ENCODE results near the gene CHRND.

Gene CHRND

GRCh38 chr2:232483923-232484627 lies 41.9 kb upstream of the CHRND start:
- Histone ChIP-seq H3K9me3 (ENCODE audit: control insufficient read depth, low read depth, low read length) (no peaks in the 10 kb centered on the region), H3K27ac (ENCODE audit: low read length) (no peak overlapping the region), H3K9ac (ENCODE audit: low read length) (no peak overlapping the region), H3K4me3 (ENCODE audit: low read length) (no peak overlapping the region), H3K27me3 (ENCODE audit: control insufficient read depth, insufficient read depth, low read length) (peaks cover 58% of the 10 kb centered on the region), H3K4me1 (ENCODE audit: control insufficient read depth, low read depth, low read length) (no peaks in the 10 kb centered on the region), H3K36me3 (ENCODE audit: control insufficient read depth, low read depth, low read length) (no peaks in the 10 kb centered on the region)

- H3K9ac ChIP-seq (ENCODE audit: low read length) = no peak overlapping the region
- no peaks in the 10 kb centered on the region for H3K9me3 ChIP-seq (ENCODE audit: control insufficient read depth, low read depth, low read length)
- H3K27ac ChIP-seq (ENCODE audit: low read length) = no peak overlapping the region
- H3K4me1 ChIP-seq (ENCODE audit: control insufficient read depth, low read depth, low read length) = peaks cover 7% of the 10 kb centered on the region
- H3K36me3 ChIP-seq (ENCODE audit: control insufficient read depth, low read depth, low read length) = no peaks in the 10 kb centered on the region
- peaks cover 66% of the 10 kb centered on the region for H3K27me3 ChIP-seq (ENCODE audit: control insufficient read depth, insufficient read depth, low read length)
- no peak overlapping the region for H3K4me3 ChIP-seq (ENCODE audit: low read length)
These were observed 41.2 kb upstream of the CHRND start for GRCh38 chr2:232484628-232485347.

- no peak overlapping the region for H3K27ac ChIP-seq (ENCODE audit: low read length)
- H3K4me3 ChIP-seq (ENCODE audit: low read length) = peak overlapping the region; percentile 42
- H3K9ac ChIP-seq (ENCODE audit: low read length) = no peak overlapping the region
- H3K36me3 ChIP-seq (ENCODE audit: control insufficient read depth, low read depth, low read length) = no peaks in the 10 kb centered on the region
- H3K27me3 ChIP-seq (ENCODE audit: control insufficient read depth, insufficient read depth, low read length) = peaks cover 71% of the 10 kb centered on the region
- no peaks in the 10 kb centered on the region for H3K9me3 ChIP-seq (ENCODE audit: control insufficient read depth, low read depth, low read length)
- peaks cover 8% of the 10 kb centered on the region for H3K4me1 ChIP-seq (ENCODE audit: control insufficient read depth, low read depth, low read length)
These were observed 40.6 kb upstream of the CHRND start for GRCh38 chr2:232485348-232485756.

- Histone ChIP-seq H3K4me3 (ENCODE audit: low read length) (peak overlapping the region; percentile 42), H3K4me1 (ENCODE audit: control insufficient read depth, low read depth, low read length) (peaks cover 8% of the 10 kb centered on the region), H3K9me3 (ENCODE audit: control insufficient read depth, low read depth, low read length) (no peaks in the 10 kb centered on the region), H3K36me3 (ENCODE audit: control insufficient read depth, low read depth, low read length) (no peaks in the 10 kb centered on the region), H3K9ac (ENCODE audit: low read length) (no peak overlapping the region), H3K27me3 (ENCODE audit: control insufficient read depth, insufficient read depth, low read length) (peaks cover 74% of the 10 kb centered on the region), H3K27ac (ENCODE audit: low read length) (no peak overlapping the region)
These were observed 40.0 kb upstream of the CHRND start for GRCh38 chr2:232485757-232486557.

- Histone ChIP-seq H3K36me3 (ENCODE audit: control insufficient read depth, low read depth, low read length) (no peaks in the 10 kb centered on the region), H3K9ac (ENCODE audit: low read length) (no peak overlapping the region), H3K9me3 (ENCODE audit: control insufficient read depth, low read depth, low read length) (no peaks in the 10 kb centered on the region), H3K27me3 (ENCODE audit: control insufficient read depth, insufficient read depth, low read length) (peaks cover 74% of the 10 kb centered on the region), H3K4me1 (ENCODE audit: control insufficient read depth, low read depth, low read length) (peaks cover 8% of the 10 kb centered on the region), H3K4me3 (ENCODE audit: low read length) (peak overlapping the region; percentile 40), H3K27ac (ENCODE audit: low read length) (no peak overlapping the region)
These were observed 39.2 kb upstream of the CHRND start for GRCh38 chr2:232486558-232487384.

- Histone ChIP-seq H3K9me3 (ENCODE audit: control insufficient read depth, low read depth, low read length) (no peaks in the 10 kb centered on the region), H3K4me1 (ENCODE audit: control insufficient read depth, low read depth, low read length) (peaks cover 8% of the 10 kb centered on the region), H3K27me3 (ENCODE audit: control insufficient read depth, insufficient read depth, low read length) (peaks cover 74% of the 10 kb centered on the region), H3K4me3 (ENCODE audit: low read length) (peak within 1 kb of the TSS; percentile 44), H3K36me3 (ENCODE audit: control insufficient read depth, low read depth, low read length) (no peaks in the 10 kb centered on the region), H3K27ac (ENCODE audit: low read length) (no peak within 1 kb of the TSS), H3K9ac (ENCODE audit: low read length) (no peak within 1 kb of the TSS)
These were observed 38.4 kb upstream of the CHRND start, which contains the start of gene ECEL1 for GRCh38 chr2:232487385-232488096. Gene ECEL1, minus strand, starts transcription at chr2:232487834. Its CDS starts 1,181 bp downstream, at chr2:232486653.

GRCh38 chr2:232488097-232488711 lies 37.8 kb upstream of the CHRND start:
- Histone ChIP-seq H3K27ac (ENCODE audit: low read length) (no peak overlapping the region), H3K36me3 (ENCODE audit: control insufficient read depth, low read depth, low read length) (no peaks in the 10 kb centered on the region), H3K27me3 (ENCODE audit: control insufficient read depth, insufficient read depth, low read length) (peaks cover 73% of the 10 kb centered on the region), H3K9ac (ENCODE audit: low read length) (no peak overlapping the region), H3K9me3 (ENCODE audit: control insufficient read depth, low read depth, low read length) (no peaks in the 10 kb centered on the region), H3K4me1 (ENCODE audit: control insufficient read depth, low read depth, low read length) (peaks cover 8% of the 10 kb centered on the region), H3K4me3 (ENCODE audit: low read length) (peak overlapping the region; percentile 44)

- Histone ChIP-seq H3K9ac (ENCODE audit: low read length) (no peak overlapping the region), H3K4me3 (ENCODE audit: low read length) (no peak overlapping the region), H3K9me3 (ENCODE audit: control insufficient read depth, low read depth, low read length) (no peaks in the 10 kb centered on the region), H3K36me3 (ENCODE audit: control insufficient read depth, low read depth, low read length) (no peaks in the 10 kb centered on the region), H3K27me3 (ENCODE audit: control insufficient read depth, insufficient read depth, low read length) (peaks cover 67% of the 10 kb centered on the region), H3K27ac (ENCODE audit: low read length) (no peak overlapping the region), H3K4me1 (ENCODE audit: control insufficient read depth, low read depth, low read length) (peaks cover 10% of the 10 kb centered on the region)
These were observed 37.1 kb upstream of the CHRND start for GRCh38 chr2:232488721-232489300.

GRCh38 chr2:232489516-232490220 lies 36.3 kb upstream of the CHRND start:
- Histone ChIP-seq H3K4me1 (ENCODE audit: control insufficient read depth, low read depth, low read length) (peaks cover 13% of the 10 kb centered on the region), H3K27ac (ENCODE audit: low read length) (no peak overlapping the region), H3K36me3 (ENCODE audit: control insufficient read depth, low read depth, low read length) (no peaks in the 10 kb centered on the region), H3K27me3 (ENCODE audit: control insufficient read depth, insufficient read depth, low read length) (peaks cover 58% of the 10 kb centered on the region), H3K9ac (ENCODE audit: low read length) (no peak overlapping the region), H3K9me3 (ENCODE audit: control insufficient read depth, low read depth, low read length) (no peaks in the 10 kb centered on the region), H3K4me3 (ENCODE audit: low read length) (no peak overlapping the region)
